ENCODE results near the gene BMPR1A.

DNA sequence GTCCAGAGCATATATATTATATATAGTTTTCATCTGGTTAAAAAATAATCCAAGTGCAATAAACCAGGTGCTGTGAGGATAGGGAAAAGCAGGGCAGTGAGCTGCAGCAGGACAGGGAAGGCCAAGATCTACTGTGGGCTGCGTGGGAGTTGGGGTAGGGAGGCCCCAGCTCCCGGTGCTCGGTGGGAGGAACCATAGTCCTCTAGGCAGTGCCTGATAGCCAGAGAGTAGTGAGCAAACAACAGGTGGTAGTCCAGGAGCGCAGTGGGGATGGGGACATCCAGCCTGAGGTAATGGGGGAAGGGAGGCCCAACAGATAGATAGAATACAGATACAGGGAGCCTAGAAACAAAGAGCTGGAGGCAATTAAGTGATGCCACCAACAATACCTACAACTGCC, 4.1 kb upstream of the BMPR1A start:
- TF ChIP-seq ZNF274 (IDR thresholded peaks at IDR 0.05; ENCODE audit: borderline replicate concordance, low read depth, low read length) = no peak
- no peak for TF ChIP-seq RAD21 (CRISPR knock-in tag; conservative IDR thresholded peaks at IDR 0.05 in 1 of 2, IDR thresholded peaks at IDR 0.05 in 1 of 2)
- TF ChIP-seq NR2F6 (CRISPR knock-in tag; IDR thresholded peaks at IDR 0.05) = no peak
- no peak for TF ChIP-seq TAF15 (IDR thresholded peaks at IDR 0.05; ENCODE audit: low read depth, low read length)
- TF ChIP-seq ZBTB26 (CRISPR knock-in tag; IDR thresholded peaks at IDR 0.05) = no peak
- TF ChIP-seq ZNF121 (CRISPR knock-in tag; conservative IDR thresholded peaks at IDR 0.05) = no peak
- TF ChIP-seq GABPB1 (CRISPR knock-in tag; IDR thresholded peaks at IDR 0.05) = no peak
- TF ChIP-seq TRIM28 (IDR thresholded peaks at IDR 0.05) = no peak
- TF ChIP-seq ZNF707 (CRISPR knock-in tag; conservative IDR thresholded peaks at IDR 0.05) = no peak
- no peak for TF ChIP-seq SMAD1 (IDR thresholded peaks at IDR 0.05; ENCODE audit: low read depth, low read length, partially characterized antibody)
- TF ChIP-seq ZNF384 (IDR thresholded peaks at IDR 0.05; ENCODE audit: low read depth, low read length) = no peak
- TF ChIP-seq, protein P1, sequence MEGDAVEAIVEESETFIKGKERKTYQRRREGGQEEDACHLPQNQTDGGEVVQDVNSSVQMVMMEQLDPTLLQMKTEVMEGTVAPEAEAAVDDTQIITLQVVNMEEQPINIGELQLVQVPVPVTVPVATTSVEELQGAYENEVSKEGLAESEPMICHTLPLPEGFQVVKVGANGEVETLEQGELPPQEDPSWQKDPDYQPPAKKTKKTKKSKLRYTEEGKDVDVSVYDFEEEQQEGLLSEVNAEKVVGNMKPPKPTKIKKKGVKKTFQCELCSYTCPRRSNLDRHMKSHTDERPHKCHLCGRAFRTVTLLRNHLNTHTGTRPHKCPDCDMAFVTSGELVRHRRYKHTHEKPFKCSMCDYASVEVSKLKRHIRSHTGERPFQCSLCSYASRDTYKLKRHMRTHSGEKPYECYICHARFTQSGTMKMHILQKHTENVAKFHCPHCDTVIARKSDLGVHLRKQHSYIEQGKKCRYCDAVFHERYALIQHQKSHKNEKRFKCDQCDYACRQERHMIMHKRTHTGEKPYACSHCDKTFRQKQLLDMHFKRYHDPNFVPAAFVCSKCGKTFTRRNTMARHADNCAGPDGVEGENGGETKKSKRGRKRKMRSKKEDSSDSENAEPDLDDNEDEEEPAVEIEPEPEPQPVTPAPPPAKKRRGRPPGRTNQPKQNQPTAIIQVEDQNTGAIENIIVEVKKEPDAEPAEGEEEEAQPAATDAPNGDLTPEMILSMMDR (IDR thresholded peaks at IDR 0.05 in 2 of 3, conservative IDR thresholded peaks at IDR 0.05 in 1 of 3; ENCODE audit: insufficient read depth in 2 of 3, low read depth in 1 of 3, low read length in 3 of 3) = no peak

Data from K562 (cell line).